OCI-LY3 (cell line): ENCODE measurements around the gene ATP2C1.

Source experiments
- EZH2phosphoT487 ChIP-seq: fragments of 200-600 bp; shearing (Covaris generic); IDR thresholded peaks from 2 replicates; pipeline ENCODE4 v1.6.1; 2018; ENCODE audit warnings: antibody characterized with exemption, mixed run types, low read depth
- TF ChIP-seq, protein P1 (sequence below): fragments of 200-600, 300-600 bp; sonication (generic); IDR thresholded peaks from 2 replicates; pipeline ENCODE4 v1.5.1; 2014; ENCODE audit warnings: antibody characterized with exemption, low read length, low read depth

DNA sequence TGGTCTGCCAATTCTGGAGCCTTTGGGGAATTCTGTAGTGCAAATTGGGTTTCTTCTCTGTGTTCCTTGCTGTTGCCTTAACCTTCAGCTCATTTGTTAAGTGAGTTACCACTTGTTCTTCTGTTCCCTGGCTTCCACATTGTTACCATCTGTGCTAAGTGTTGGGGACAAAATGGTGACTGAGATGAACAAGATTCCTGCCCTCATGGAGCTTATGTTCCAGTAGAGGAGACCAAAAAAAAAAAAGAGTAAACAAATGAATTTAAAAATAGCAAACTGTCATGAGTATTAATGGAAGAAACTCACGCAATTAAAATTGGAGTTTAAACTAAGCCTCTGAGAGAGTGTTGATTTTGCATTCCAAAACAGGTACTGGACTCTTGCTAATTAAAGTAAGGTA, 49.4 kb upstream of the ATP2C1 start:
- TF ChIP-seq, protein P1, sequence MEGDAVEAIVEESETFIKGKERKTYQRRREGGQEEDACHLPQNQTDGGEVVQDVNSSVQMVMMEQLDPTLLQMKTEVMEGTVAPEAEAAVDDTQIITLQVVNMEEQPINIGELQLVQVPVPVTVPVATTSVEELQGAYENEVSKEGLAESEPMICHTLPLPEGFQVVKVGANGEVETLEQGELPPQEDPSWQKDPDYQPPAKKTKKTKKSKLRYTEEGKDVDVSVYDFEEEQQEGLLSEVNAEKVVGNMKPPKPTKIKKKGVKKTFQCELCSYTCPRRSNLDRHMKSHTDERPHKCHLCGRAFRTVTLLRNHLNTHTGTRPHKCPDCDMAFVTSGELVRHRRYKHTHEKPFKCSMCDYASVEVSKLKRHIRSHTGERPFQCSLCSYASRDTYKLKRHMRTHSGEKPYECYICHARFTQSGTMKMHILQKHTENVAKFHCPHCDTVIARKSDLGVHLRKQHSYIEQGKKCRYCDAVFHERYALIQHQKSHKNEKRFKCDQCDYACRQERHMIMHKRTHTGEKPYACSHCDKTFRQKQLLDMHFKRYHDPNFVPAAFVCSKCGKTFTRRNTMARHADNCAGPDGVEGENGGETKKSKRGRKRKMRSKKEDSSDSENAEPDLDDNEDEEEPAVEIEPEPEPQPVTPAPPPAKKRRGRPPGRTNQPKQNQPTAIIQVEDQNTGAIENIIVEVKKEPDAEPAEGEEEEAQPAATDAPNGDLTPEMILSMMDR: no peak
- no peak for TF ChIP-seq EZH2phosphoT487
